Activated CD8-positive, alpha-beta memory T cell treated with anti-CD3 and anti-CD28 coated beads, Interleukin-2, amount 50 U/mL, for 1 hour (primary cell): ENCODE measurements around the gene DENR.
"Not testable (repeated sequence)": the region's sequence is repeated elsewhere in the genome, so short reads cannot be mapped to it uniquely, and the experiment has no call there.

Experiments
- DNase-seq: peaks from one replicate; pipeline ENCODE4 v3.0.0-alpha.2; 2020; ENCODE audit errors: extremely low read depth

DENR gene

GRCh38 chr12:122740351-122740750, 12.3 kb upstream of the DENR start:
- no peak for DNase-seq

- DNase-seq = no peak
Measured at GRCh38 chr12:122743895-122744525, 8.6 kb upstream of the DENR start.

- DNase-seq = no peak
Measured at GRCh38 chr12:122747224-122748135, 5.1 kb upstream of the DENR start.

GRCh38 chr12:122749569-122750332, 2.9 kb upstream of the DENR start:
- no peak for DNase-seq

GRCh38 chr12:122750781-122751515, 1.7 kb upstream of the DENR start:
- DNase-seq = not testable (repeated sequence)

GRCh38 chr12:122753319-122753650, 661 bp downstream of the DENR start:
- DNase-seq = no peak

- DNase-seq = no peak
Measured at GRCh38 chr12:122754790-122755189, 2.2 kb downstream of the DENR start.

GRCh38 chr12:122757568-122757967, 4.9 kb downstream of the DENR start:
- no peak for DNase-seq

GRCh38 chr12:122785503-122785902, 32.9 kb downstream of the DENR start:
- no peak for DNase-seq

GRCh38 chr12:122788387-122788786, 35.8 kb downstream of the DENR start:
- no peak for DNase-seq

GRCh38 chr12:122789637-122790036, 37.0 kb downstream of the DENR start:
- DNase-seq = no peak

GRCh38 chr12:122790393-122791075, 37.9 kb downstream of the DENR start:
- DNase-seq = no peak

GRCh38 chr12:122793685-122794106, 41.1 kb downstream of the DENR start:
- no peak for DNase-seq

- DNase-seq = no peak
Measured at GRCh38 chr12:122795807-122796206, 43.2 kb downstream of the DENR start.

GRCh38 chr12:122799641-122800243, 47.1 kb downstream of the DENR start:
- DNase-seq = no peak

- no peak for DNase-seq
Measured at GRCh38 chr12:122803937-122804336, 51.3 kb downstream of the DENR start.

GRCh38 chr12:122804957-122805356, 52.3 kb downstream of the DENR start:
- DNase-seq = not testable (repeated sequence)

- no peak for DNase-seq
Measured at GRCh38 chr12:122807651-122808050, 55.0 kb downstream of the DENR start.

- DNase-seq = no peak
Measured at GRCh38 chr12:122811777-122812176, 59.2 kb downstream of the DENR start.

GRCh38 chr12:122813310-122813713, 60.7 kb downstream of the DENR start:
- no peak for DNase-seq
